Fibroblast of lung (primary cell): Measurements from ENCODE around the gene PANK1.

Experiments
- CTCF ChIP-seq, 2 donors: IDR thresholded peaks in 1 of 2; conservative IDR thresholded peaks in 1 of 2; 1 replicate in 1 of 2; 2 replicates in 1 of 2; pipeline ENCODE4 v1.5.1; 2011 to 2012; ENCODE audit warnings: low read length in 2 of 2, control low read depth in 1 of 2, inconsistent platforms in 1 of 2, low read depth in 1 of 2, mild to moderate bottlenecking in 1 of 2
- EZH2 ChIP-seq: IDR thresholded peaks from 2 replicates; pipeline ENCODE4 v1.5.1; 2012; ENCODE audit warnings: low read length, control low read depth, mild to moderate bottlenecking; ENCODE audit errors: missing control alignments

GRCh38 chr10:89590326-89590725 is 54.7 kb downstream of the PANK1 start:
- TF ChIP-seq CTCF (conservative IDR thresholded peaks at IDR 0.05 in 1 of 2, IDR thresholded peaks at IDR 0.05 in 1 of 2; ENCODE audit: low read depth in 1 of 2, low read length in 2 of 2) (no peak), EZH2 (no peak)
